GM18511 (cell line): ENCODE results near the gene CDC14B.
"Not testable (repeated sequence)": the region's sequence is repeated elsewhere in the genome, so short reads cannot be mapped to it uniquely, and the experiment has no call there.

ENCODE experiments used
- ATAC-seq: cut with Tn5 transposase; IDR thresholded peaks from one replicate; pipeline ENCODE4 v1.9.1; 2021; ENCODE audit warnings: mild to moderate bottlenecking, moderate library complexity; ENCODE audit not compliant: unreplicated experiment

Gene CDC14B

GRCh38 chr9:96503918-96504317 lies 115.7 kb downstream of the CDC14B start:
- ATAC-seq, result no peak

DNA sequence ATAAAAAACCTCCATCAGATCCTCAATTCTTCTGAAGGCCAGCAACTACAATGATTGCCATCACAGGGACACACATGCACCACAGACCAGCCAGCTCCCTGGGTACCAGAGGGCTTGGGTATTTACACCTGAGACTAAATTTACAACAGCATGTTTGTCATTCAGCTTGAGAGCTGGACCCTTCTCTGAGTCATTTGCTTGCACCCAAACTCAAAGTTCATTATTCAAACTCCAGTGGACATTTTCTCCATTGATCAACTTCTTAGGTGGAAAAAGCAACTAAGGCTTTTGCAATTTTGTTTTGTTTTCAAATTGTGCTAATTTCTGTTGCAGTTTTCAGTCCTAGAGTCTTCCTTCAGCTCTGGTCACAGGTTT lies 116.3 kb downstream of the CDC14B start:
- ATAC-seq, result not testable (repeated sequence)

- ATAC-seq, result no peak
Observed at GRCh38 chr9:96502539-96503373, 116.9 kb downstream of the CDC14B start.

GRCh38 chr9:96501633-96502538 lies 117.8 kb downstream of the CDC14B start:
- ATAC-seq, result no peak

GRCh38 chr9:96500696-96501632 lies 118.7 kb downstream of the CDC14B start:
- ATAC-seq, result no peak

DNA sequence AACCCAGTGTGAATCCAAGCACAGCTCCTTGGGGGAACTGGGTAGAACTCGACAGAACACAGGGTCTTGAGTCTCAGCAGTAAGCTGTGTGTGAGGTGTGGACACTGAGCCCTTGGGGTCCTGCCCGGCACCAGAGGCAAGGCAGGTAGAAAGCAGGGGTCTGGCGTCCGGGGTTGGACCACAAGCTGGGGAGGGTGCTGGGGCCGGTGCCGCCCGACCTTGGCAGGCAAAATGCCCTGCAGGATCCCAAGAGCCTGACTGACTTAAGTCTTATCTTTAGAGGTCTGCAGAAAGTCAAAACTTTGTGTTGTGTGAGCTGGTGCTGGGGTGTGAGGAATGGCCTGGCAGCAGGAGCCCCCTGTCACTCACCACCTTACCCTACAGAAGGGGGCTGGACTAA lies 120.4 kb downstream of the CDC14B start:
- ATAC-seq, result no peak

DNA sequence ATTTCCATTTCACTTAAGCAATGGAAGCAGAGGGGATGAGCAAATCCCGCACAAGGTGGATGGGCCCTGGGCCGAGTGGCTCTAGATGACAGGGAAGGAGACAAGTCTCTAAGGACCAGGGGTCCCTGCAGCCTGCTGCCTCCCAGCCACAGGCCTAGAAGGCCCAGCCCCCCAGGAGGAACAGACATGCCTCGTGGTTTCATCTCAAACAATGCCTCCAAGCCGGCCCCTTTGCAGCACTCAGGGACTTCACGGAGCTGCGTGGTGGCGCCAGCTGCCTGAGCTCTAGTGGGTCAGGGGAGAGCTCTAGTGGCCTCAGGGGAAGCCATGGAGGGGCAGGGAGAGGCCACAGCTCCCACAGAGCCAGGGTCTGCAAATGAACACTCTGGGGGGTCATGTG lies 120.8 kb downstream of the CDC14B start:
- no peak for ATAC-seq

- ATAC-seq, result no peak
Observed at GRCh38 chr9:96497117-96497399, 122.6 kb downstream of the CDC14B start.

GRCh38 chr9:96496368-96497116 lies 123.1 kb downstream of the CDC14B start:
- ATAC-seq, result no peak

- no peak for ATAC-seq
Observed at GRCh38 chr9:96495341-96495740, 124.3 kb downstream of the CDC14B start.

- no peak for ATAC-seq
Observed at GRCh38 chr9:96494215-96494800, 125.3 kb downstream of the CDC14B start.

DNA sequence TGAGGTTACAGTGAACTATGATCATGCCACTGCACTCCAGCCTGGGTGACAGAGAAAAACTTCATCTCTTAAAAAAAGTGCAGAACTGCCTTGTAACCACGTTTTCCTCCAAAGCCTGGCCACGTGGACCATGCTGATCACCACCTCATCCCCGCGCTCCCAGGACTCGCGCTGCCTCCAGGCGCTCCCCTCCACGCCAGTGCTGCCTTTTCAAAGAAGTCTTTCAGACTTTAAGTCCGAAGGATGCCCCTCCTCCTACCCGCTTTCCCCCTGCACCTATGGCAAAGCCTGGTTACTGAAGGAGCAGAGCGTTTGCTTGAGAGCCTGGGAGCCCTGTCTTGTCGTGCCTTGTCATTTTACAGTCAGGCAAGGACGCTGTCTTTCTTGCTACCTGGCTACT lies 125.9 kb downstream of the CDC14B start:
- ATAC-seq, result no peak

- ATAC-seq, result no peak
Observed at GRCh38 chr9:96492993-96493531, 126.6 kb downstream of the CDC14B start.

- ATAC-seq, result no peak
Observed at GRCh38 chr9:96491880-96492525, 127.6 kb downstream of the CDC14B start.

DNA sequence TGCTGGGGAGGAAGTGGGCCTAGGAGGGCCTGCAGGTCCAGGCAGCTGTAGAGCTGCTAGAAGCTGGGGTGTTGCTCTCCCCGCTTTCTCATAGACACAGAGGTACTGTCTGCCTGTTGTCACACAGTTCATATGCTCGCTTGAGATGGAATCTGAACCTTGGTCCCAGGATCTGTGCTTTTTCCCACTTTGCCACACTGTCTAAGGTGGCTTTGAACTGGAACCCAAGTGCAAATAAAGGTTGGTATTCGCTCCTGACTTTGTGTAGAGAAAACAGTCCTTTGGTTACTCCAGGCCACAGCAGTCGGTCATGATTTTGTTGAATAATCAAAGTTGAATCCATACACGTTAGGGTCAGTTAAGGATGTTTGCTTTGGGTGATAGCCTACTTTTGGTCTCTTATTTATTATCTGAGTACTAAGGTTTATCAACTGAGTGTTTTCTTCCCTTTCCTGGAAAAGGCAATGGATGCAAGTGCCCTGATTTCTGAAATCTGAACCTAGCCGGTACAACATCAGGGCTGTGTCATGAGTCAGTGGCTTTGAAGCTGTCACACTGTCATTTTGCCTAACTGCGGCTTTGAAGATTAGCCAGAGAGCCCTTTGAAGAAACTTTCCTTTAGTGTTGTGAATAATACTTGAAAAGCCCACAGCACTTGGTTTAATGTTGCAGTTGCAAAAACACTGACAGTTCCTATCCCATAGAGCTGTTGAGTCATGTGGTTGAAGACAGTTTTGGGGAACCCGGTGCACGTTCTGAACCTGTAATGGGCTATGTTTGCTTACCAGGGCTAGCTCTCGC lies 128.4 kb downstream of the CDC14B start:
- ATAC-seq, result no peak

- no peak for ATAC-seq
Observed at GRCh38 chr9:96490534-96491078, 129.0 kb downstream of the CDC14B start.

DNA sequence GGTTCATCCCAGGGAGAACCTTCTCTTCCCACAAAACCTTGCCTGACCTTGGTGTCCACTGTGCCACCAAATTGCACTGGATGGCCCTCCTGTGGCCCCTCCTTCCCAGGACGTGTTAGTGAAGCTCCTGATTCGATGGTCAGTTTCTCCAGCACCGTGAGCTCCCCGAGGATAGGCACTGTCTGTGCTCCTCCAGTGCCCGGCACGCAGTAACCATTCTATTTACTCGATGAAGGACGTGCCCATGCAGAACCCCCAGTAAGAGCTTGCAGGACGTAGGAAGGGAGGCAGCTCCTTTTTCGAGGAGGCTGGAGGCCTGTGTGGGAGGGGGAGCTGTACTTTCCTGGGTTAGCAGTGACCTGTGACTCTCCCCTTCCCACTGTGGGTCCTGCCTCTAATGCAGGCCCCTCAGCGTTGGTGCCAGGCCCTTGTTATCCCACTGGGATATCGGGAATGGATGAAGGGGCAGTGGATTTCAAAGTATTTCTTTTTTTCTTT lies 130.1 kb downstream of the CDC14B start:
- no peak for ATAC-seq

- no peak for ATAC-seq
Observed at GRCh38 chr9:96487949-96488348, 131.7 kb downstream of the CDC14B start.
